Fibroblast of lung (primary cell): ENCODE data around the gene ZP2.

ENCODE experiments used
- EZH2 ChIP-seq: IDR thresholded peaks from 2 replicates; pipeline ENCODE4 v1.5.1; 2012; ENCODE audit warnings: low read length, control low read depth, mild to moderate bottlenecking; ENCODE audit errors: missing control alignments
- TF ChIP-seq, protein P1 (sequence below), 2 donors: IDR thresholded peaks in 1 of 2; conservative IDR thresholded peaks in 1 of 2; 1 replicate in 1 of 2; 2 replicates in 1 of 2; pipeline ENCODE4 v1.5.1; 2011 to 2012; ENCODE audit warnings: low read length in 2 of 2, control low read depth in 1 of 2, inconsistent platforms in 1 of 2, low read depth in 1 of 2, mild to moderate bottlenecking in 1 of 2

DNA sequence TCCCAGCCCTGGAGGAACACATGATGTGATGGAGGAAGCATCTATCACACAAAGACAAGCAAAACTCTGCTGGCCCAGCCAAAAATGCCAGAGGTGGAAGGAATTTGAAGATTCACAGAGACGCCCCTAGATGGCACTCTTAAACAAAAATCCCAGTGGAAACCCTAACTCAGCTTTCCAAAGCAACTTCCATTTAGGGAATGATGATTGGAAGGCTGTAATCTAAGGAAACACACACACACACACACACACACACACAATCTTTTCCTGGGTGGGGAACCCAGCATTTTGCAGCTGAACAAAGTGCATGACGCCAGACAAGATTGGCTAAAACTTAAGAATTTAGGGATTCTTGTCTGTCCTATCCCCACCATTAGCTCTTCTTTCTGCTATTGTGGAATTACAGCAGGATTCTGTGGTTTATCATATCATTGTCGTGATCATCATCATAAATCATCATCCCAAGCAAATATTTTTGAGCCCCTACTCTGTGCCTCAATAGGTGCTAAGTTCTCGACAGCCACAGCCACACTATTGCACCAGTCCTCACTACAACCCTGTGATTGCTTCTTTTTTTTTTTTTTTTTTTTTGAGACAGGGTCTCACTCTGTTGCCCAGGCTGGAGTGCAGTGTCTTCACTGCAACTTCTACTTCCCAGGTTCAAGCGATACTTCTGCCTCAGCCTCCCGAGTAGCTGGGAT is 54.5 kb downstream of the ZP2 start:
- TF ChIP-seq, protein P1, sequence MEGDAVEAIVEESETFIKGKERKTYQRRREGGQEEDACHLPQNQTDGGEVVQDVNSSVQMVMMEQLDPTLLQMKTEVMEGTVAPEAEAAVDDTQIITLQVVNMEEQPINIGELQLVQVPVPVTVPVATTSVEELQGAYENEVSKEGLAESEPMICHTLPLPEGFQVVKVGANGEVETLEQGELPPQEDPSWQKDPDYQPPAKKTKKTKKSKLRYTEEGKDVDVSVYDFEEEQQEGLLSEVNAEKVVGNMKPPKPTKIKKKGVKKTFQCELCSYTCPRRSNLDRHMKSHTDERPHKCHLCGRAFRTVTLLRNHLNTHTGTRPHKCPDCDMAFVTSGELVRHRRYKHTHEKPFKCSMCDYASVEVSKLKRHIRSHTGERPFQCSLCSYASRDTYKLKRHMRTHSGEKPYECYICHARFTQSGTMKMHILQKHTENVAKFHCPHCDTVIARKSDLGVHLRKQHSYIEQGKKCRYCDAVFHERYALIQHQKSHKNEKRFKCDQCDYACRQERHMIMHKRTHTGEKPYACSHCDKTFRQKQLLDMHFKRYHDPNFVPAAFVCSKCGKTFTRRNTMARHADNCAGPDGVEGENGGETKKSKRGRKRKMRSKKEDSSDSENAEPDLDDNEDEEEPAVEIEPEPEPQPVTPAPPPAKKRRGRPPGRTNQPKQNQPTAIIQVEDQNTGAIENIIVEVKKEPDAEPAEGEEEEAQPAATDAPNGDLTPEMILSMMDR (conservative IDR thresholded peaks at IDR 0.05 in 1 of 2, IDR thresholded peaks at IDR 0.05 in 1 of 2; ENCODE audit: low read depth in 1 of 2, low read length in 2 of 2) = peak; percentile 71 to 74
- no peak for TF ChIP-seq EZH2
